ENCODE data around the gene TMEM170A.
"Not testable (repeated sequence)": the region's sequence is repeated elsewhere in the genome, so short reads cannot be mapped to it uniquely, and the experiment has no call there.

The TMEM170A gene, protein sequence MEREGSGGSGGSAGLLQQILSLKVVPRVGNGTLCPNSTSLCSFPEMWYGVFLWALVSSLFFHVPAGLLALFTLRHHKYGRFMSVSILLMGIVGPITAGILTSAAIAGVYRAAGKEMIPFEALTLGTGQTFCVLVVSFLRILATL

DNA sequence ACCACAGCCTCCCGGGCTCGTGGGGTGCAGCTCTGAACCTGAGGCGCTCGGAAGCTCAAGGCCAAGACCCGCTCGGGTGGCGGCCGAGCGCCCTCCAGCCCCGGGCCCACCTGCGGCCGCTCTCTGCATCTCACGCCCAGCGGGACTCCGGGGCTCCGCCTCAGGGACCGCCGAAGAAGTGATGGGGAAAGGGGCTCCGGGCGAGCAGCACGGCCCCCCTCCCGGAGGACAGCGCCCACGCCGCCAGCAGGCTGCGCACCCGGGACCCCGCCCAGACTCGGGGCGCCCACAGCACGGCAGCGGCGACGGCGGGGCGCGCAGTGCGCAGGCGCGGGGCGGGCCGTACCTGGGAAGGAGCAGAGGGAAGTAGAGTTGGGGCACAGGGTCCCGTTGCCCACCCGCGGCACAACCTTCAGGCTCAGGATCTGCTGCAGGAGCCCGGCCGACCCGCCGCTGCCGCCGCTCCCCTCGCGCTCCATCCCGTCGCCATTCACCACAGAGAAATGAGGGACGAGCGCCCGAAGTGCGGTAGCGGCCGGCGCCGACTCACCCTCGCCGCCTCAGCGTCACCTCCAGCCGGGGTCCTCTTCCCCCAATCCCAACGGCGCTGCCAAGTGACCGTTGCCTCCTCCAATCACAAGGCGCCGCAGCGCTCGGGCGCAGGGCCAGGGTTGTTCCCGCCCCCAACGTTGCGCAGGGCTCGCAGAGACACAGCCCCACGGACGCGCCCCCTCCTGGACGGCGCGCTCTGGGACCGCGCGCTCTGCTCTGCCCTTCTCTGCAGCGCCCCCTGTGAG is at the start of gene TMEM170A:
Gene TMEM170A (minus strand): TSS at position 568 of the 797 bp plus-strand sequence. CDS start 89 bp downstream, at position 479.
- peak within 1 kb of the TSS; percentile 93 for H3K27ac Mint-ChIP-seq
- H3K27me3 Mint-ChIP-seq = no peaks in the 10 kb centered on the region
- peaks cover 13% of the 10 kb centered on the region for H3K36me3 Mint-ChIP-seq (ENCODE audit: low read depth)
- no peaks in the 10 kb centered on the region for H3K9me3 Mint-ChIP-seq
- peaks cover 59% of the 10 kb centered on the region for H3K4me1 Mint-ChIP-seq (ENCODE audit: low read depth)
- H3K4me3 Mint-ChIP-seq = peak within 1 kb of the TSS; percentile 94

DNA sequence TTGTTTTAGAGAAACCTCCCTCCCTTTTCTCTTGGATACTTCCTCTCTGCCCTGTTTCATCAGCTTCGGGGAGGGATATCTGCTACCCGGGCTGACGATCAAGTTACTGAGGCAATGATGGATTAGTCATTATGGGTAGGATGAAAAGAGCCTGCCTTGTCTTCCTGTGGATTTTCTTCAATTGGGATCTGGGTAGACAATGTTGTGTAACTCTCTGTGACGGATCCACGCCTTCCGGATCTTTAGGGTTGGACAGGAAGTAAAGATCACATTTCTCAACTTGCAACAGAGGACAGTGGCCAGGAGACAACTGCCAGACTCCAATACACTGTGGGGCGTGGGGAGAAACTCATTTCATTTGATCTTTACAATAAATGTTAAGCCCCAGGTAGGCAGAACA is 42.1 kb upstream of the TMEM170A start:
- H3K4me3 Mint-ChIP-seq = no peak overlapping the region
- H3K27me3 Mint-ChIP-seq = peaks cover 4% of the 10 kb centered on the region
- no peaks in the 10 kb centered on the region for H3K4me1 Mint-ChIP-seq (ENCODE audit: low read depth)
- no peaks in the 10 kb centered on the region for H3K36me3 Mint-ChIP-seq (ENCODE audit: low read depth)
- H3K27ac Mint-ChIP-seq = no peak overlapping the region
- H3K9me3 Mint-ChIP-seq = no peaks in the 10 kb centered on the region

DNA sequence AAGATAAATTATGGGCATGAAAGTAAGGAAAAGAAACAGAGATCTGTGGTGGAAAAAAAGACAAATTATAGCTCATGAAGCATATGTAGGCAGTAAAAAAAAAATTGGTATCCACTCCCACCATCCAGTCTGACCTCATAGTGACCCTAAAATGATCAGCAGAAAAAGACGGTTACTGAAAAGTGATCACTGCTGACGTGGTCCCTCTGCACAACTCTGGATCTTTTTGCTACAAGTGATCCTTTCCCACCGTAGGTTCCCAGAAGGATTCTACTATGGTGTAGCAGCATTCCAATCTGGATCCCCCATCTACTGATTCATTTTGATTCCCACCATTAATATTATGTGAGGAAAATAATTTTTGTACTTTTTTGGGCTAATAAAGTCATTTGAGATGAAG is 41.6 kb upstream of the TMEM170A start:
- H3K36me3 Mint-ChIP-seq (ENCODE audit: low read depth) = no peaks in the 10 kb centered on the region
- no peaks in the 10 kb centered on the region for H3K9me3 Mint-ChIP-seq
- peaks cover 4% of the 10 kb centered on the region for H3K27me3 Mint-ChIP-seq
- H3K4me3 Mint-ChIP-seq = no peak overlapping the region
- H3K27ac Mint-ChIP-seq = no peak overlapping the region
- H3K4me1 Mint-ChIP-seq (ENCODE audit: low read depth) = no peaks in the 10 kb centered on the region

DNA sequence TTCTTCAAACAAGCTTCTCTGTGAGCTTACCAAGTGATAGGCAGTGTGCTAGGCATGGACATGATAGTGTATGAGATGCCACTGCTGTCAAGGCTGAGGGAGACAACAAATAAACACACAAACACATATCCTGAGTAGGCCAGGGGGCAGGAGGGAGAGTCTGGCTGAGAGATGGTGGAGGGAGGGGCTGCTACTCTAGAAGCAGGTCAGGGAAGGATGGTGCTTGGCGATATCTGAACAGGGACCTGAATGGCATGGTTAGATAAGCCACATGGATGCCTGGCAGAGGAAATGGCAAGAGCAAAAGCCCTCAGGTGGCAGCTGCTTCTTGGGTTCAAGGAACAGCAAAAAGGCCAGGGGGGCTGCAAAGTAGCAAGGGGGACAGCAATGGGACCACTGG is 39.3 kb upstream of the TMEM170A start:
- Mint-ChIP-seq H3K4me1 (ENCODE audit: low read depth) (no peaks in the 10 kb centered on the region), H3K9me3 (no peaks in the 10 kb centered on the region), H3K36me3 (ENCODE audit: low read depth) (no peaks in the 10 kb centered on the region), H3K27me3 (peaks cover 4% of the 10 kb centered on the region), H3K4me3 (no peak overlapping the region), H3K27ac (no peak overlapping the region)

DNA sequence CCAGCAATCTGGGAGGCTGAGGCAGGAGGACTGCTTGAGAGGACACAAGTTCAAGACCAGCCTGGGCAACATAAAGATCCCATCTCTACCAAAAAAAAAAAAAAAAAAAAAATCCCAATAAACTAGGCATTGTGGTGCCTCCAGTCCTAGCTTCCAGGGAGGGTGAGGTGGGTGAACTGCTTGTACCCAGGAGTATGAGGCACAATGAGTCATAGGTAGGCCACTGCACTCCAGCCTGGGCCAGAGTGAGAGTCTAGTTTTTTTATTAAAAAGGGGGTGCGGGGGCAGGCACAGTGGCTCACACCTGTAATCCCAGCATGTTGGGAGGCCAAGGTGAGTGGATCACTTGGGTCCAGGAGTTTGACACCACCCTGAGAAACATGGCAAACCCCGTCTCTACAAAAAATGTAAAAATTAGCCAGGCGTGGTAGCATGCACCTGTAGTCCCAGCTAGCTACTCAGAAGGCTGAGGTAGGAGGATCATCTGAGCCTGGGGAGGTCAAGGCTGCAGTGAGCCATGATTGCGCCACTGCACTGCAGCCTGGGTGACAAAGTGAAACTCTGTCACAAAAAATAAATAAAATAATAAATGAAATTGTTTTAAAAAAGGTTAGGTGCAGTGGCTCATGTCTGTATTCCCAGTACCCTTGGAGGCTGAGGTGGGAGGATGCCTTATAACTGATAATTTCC is 38.6 kb upstream of the TMEM170A start:
- H3K4me1 Mint-ChIP-seq (ENCODE audit: low read depth) = no peaks in the 10 kb centered on the region
- H3K36me3 Mint-ChIP-seq (ENCODE audit: low read depth) = no peaks in the 10 kb centered on the region
- no peaks in the 10 kb centered on the region for H3K27me3 Mint-ChIP-seq
- no peak overlapping the region for H3K4me3 Mint-ChIP-seq
- no peaks in the 10 kb centered on the region for H3K9me3 Mint-ChIP-seq
- no peak overlapping the region for H3K27ac Mint-ChIP-seq

DNA sequence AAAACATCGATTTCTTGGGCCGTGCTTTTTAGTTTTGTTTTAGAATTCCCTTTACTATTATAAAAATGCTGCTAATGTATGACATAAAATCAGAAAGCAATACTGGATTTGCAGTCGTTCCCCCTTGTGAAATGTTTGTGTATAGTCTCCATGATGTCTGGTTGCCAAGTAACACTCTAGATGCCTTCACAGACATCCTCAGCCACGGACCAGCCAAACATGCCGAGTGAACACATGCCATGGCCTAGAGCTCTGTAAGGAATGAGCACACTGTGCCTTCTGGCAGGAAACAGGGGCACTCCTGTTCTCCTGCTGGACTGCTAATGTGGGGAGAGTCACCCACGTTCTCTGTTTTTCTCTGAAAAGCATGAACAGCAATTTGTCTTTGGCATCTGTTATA is 37.3 kb upstream of the TMEM170A start:
- H3K9me3 Mint-ChIP-seq; H3K4me3 Mint-ChIP-seq; H3K27ac Mint-ChIP-seq; H3K4me1 Mint-ChIP-seq (ENCODE audit: low read depth); H3K36me3 Mint-ChIP-seq (ENCODE audit: low read depth): not testable (repeated sequence)
- H3K27me3 Mint-ChIP-seq = peaks cover 11% of the 10 kb centered on the region

DNA sequence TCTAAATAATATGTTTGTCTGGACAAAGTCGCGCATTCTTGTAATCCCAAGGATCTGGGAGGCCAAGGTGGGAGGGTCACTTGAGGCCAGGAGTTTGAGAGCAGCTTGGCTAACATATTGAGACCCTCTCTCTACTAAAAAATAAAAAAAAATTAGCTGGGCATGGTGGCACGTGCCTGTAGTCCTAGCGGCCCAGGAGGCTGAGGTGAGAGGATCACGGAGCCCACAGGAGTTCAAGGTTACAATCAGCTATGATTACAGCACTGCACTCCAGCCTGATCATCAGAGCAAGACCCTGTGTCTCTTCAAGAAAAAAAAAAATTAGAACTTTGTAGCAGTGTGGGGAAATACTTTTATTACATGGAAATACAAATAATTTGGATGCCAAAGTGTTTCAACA is 36.9 kb upstream of the TMEM170A start:
- Mint-ChIP-seq H3K27me3 (peaks cover 14% of the 10 kb centered on the region), H3K36me3 (ENCODE audit: low read depth) (no peaks in the 10 kb centered on the region), H3K4me1 (ENCODE audit: low read depth) (no peaks in the 10 kb centered on the region), H3K4me3 (no peak overlapping the region), H3K9me3 (no peaks in the 10 kb centered on the region), H3K27ac (no peak overlapping the region)

DNA sequence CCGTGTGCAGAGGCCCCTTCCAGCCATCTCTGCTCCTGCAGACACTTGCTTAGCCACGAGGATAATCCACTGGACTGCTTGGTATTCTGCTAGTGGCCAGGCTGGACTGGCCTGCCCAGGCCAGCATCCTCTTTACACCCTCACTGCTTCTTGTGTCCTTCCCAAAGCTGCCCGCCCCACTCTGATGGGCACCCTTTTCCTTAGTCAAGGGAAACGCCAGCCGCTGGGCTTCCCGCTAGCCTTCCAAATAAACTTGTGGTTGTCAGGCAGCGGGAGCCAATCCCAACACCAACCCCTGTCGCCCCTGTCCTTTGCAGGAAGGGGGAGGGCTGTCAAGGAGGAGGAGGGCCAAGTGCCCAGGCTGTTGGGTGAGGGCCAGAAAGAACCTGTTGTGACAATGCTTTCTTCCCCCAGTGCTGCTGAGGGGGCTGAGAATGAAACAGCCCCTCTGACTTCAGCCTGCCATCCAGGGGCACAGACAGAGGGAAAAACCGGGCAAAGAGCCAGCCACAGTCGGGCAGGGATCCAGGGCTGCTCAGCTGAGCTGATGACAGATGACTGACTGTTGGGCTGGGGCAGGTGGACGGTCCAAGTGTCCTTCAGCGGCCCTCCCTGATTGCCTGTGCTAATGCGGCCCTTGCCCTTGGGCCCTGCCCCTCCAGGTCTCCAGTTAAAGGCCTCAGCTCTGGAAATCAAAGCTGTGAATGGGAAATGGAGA is 34.3 kb upstream of the TMEM170A start:
- H3K36me3 Mint-ChIP-seq (ENCODE audit: low read depth); H3K4me3 Mint-ChIP-seq; H3K9me3 Mint-ChIP-seq; H3K4me1 Mint-ChIP-seq (ENCODE audit: low read depth); H3K27ac Mint-ChIP-seq: not testable (repeated sequence)
- peaks cover 30% of the 10 kb centered on the region for H3K27me3 Mint-ChIP-seq

DNA sequence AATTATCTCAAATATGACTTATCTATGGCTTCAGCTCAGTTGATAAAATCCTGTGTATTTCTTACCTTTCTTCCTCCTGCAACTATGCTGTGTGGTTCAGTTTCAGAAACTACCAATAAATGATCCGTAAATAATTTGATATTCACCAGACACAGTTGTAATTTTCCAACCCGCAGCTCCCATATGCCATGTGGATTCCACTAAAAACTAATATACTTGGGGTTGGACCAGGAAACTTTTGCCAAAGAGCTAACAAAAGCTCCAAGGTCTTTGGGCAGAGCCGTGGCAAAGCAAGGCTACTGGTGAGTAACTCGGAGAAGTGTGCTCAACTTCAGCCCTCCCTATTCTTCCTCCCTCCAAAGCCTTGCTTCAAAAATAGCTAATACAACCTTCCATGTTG is 33.1 kb upstream of the TMEM170A start:
- no peak overlapping the region for H3K4me3 Mint-ChIP-seq
- peaks cover 8% of the 10 kb centered on the region for H3K4me1 Mint-ChIP-seq (ENCODE audit: low read depth)
- no peaks in the 10 kb centered on the region for H3K36me3 Mint-ChIP-seq (ENCODE audit: low read depth)
- peaks cover 34% of the 10 kb centered on the region for H3K27me3 Mint-ChIP-seq
- H3K27ac Mint-ChIP-seq = no peak overlapping the region
- H3K9me3 Mint-ChIP-seq = no peaks in the 10 kb centered on the region

DNA sequence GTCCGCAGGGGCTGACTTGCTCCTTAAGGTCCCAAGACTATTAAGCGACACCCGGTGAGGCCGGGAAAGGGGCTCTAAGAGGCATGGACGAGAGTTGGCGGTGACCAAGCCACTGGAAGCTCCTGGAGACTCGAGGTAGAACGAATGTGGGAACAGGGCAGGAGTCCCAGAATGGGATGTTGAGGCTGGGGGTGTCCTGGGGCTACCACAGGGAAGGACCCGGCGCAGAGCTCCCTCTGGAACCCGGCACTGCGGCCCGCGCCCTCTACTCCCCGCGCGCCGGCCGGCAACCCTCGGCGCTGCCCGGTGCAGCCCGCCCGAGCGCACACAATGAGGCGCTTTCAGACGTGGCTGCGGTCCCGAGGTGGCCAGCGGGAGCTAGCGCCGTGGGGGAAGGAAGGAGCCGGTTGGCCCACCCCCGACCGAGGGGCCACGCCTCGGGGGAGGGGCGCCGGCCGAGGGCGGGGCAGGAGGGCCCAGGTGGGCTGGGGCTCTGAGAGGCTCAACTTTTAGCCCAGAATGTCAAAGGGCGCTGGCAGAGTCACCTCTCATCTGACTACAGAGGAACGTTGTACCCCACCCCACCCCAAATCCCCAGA is 30.7 kb upstream of the TMEM170A start, which contains the start of gene CHST6:
Gene CHST6 (minus strand): TSS at position 366 of the 599 bp plus-strand sequence. CDS start 15,613 bp downstream, outside the sequence.
- H3K27ac Mint-ChIP-seq = no peak within 1 kb of the TSS
- H3K4me3 Mint-ChIP-seq = peak within 1 kb of the TSS; percentile 62
- peaks cover 8% of the 10 kb centered on the region for H3K4me1 Mint-ChIP-seq (ENCODE audit: low read depth)
- no peaks in the 10 kb centered on the region for H3K9me3 Mint-ChIP-seq
- H3K36me3 Mint-ChIP-seq (ENCODE audit: low read depth) = no peaks in the 10 kb centered on the region
- H3K27me3 Mint-ChIP-seq = peaks cover 34% of the 10 kb centered on the region

DNA sequence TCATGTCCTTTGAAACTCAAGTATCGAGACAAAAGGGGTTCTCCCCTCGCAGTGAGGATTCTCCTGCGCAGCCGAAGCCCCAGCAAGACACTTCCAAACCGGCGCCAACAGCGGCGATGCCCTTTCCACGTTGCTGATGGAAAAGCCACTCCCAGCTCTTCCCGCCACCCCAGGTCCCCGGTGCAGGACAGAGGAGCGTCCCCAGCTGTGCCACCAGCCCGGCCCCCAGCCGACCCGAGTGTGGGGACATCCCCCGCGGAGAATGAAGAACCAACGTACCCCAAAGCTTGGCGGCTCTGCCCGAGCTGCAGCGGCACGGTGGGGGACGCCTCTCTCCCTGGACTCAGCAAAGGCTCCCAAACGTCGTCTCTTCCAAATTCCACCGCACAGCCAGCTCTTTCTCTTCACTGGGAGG is 30.2 kb upstream of the TMEM170A start:
- Mint-ChIP-seq H3K9me3 (no peaks in the 10 kb centered on the region), H3K36me3 (ENCODE audit: low read depth) (no peaks in the 10 kb centered on the region), H3K27ac (no peak overlapping the region), H3K4me1 (ENCODE audit: low read depth) (peaks cover 8% of the 10 kb centered on the region), H3K27me3 (peaks cover 34% of the 10 kb centered on the region), H3K4me3 (peak overlapping the region; percentile 62)

DNA sequence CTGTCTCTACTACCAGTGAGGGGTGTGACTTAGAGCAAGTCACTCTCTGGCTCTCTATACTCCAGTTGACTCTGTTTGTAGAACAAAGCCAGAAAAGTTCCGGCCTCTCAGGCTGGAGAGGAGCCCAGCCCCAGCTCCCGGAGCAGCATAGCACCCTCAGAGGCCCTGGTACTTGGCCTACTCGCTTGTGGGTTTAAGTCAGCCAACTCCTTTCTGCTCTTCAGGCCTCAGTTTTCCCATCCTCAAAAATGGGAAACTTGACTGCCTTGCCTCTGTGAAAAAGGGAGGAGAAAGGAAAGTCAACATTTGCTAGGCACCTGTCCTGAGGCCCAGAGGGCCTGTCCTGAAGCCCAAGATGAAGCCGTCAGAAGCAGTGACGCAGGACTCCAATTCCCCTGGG is 29.7 kb upstream of the TMEM170A start:
- H3K9me3 Mint-ChIP-seq = no peaks in the 10 kb centered on the region
- H3K36me3 Mint-ChIP-seq (ENCODE audit: low read depth) = no peaks in the 10 kb centered on the region
- H3K27ac Mint-ChIP-seq = no peak overlapping the region
- H3K4me3 Mint-ChIP-seq = no peak overlapping the region
- H3K4me1 Mint-ChIP-seq (ENCODE audit: low read depth) = peaks cover 8% of the 10 kb centered on the region
- H3K27me3 Mint-ChIP-seq = peaks cover 34% of the 10 kb centered on the region

DNA sequence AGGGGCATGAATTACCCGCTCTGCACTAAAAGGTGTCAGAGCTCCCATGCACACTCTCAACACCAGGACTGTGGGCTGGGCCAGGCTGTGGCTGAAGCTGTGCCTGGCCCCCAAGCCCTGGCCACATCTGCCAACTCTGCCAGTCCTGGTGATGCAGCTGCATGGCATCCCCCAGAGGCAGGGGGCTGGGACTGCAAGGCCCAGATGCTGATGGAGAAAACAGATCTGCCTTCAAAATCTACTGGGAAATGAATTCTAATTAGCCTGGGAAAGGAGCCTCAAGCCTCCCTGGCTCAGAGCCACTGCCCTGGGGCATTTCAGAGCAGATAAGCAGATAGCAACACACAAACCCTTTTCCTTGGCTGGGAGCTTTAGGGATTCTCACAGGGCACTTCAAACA is 27.4 kb upstream of the TMEM170A start:
- Mint-ChIP-seq H3K9me3 (no peaks in the 10 kb centered on the region), H3K36me3 (ENCODE audit: low read depth) (no peaks in the 10 kb centered on the region), H3K27me3 (peaks cover 27% of the 10 kb centered on the region), H3K4me3 (no peak overlapping the region), H3K4me1 (ENCODE audit: low read depth) (peaks cover 8% of the 10 kb centered on the region), H3K27ac (no peak overlapping the region)

DNA sequence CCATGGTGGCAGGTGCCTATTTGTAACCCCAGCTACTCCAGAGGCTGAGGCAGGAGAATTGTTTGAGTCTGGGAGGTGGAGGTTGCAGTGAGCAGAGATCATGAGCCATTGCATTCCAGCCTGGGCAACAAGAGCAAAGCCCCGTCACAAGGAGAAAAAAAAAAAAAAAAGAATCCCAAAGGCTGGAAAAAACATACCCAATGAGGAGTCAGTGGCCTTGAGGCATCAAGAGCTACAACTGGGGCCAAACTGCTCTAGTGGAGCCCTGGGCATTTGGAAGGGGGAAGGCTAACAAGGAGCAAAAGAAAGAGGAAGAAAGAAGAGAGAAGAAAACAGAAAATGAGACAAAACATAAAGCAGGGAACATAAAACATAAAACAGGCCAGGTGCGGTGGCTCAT is 23.8 kb upstream of the TMEM170A start:
- H3K36me3 Mint-ChIP-seq (ENCODE audit: low read depth) = no peaks in the 10 kb centered on the region
- H3K27me3 Mint-ChIP-seq = peaks cover 9% of the 10 kb centered on the region
- H3K4me3 Mint-ChIP-seq = no peak overlapping the region
- H3K9me3 Mint-ChIP-seq = no peaks in the 10 kb centered on the region
- H3K27ac Mint-ChIP-seq = no peak overlapping the region
- H3K4me1 Mint-ChIP-seq (ENCODE audit: low read depth) = no peaks in the 10 kb centered on the region
